Caco-2 (cell line): Measurements from ENCODE around the gene PLEKHA4. TPM values are rescaled to one million over a fixed set of nuclear protein-coding genes. Genes with fewer than 3 reads are reported as not detected.
"Not testable (repeated sequence)": the region's sequence is repeated elsewhere in the genome, so short reads cannot be mapped to it uniquely, and the experiment has no call there.

Experiments used
- BruUV-seq: library from RNA; stranded (reverse); fragments of 400-500 nt; replicated peaks from 2 replicates; lab custom pipeline; 2021; lab: Mats Ljungman, UMichigan
- CTCF ChIA-PET: fragments of 300-600 bp; sonication (Branson Sonifier 250); formaldehyde crosslinking; loops from one replicate; lab custom pipeline; 2022; ENCODE audit warnings: antibody characterized with exemption; lab: Charles Lee
- POLR2A ChIA-PET: fragments of 300-600 bp; sonication (Branson Sonifier 250); formaldehyde crosslinking; loops from one replicate; lab custom pipeline; 2022; ENCODE audit warnings: antibody characterized with exemption; lab: Charles Lee
- DNase-seq, 2 experiments: peaks; one replicate each; pipeline versions ENCODE4 v3.0.0 to v3.0.0-alpha.2; 2020 to 2022
- H3K27me3 ChIP-seq: replicated peaks from 2 replicates; pipeline ENCODE4 v1.6.0; 2011; ENCODE audit warnings: low read length; ENCODE audit not compliant: control insufficient read depth, insufficient read depth
- H3K36me3 ChIP-seq: 2 replicates; pipeline ENCODE4 v1.5.1; 2011; ENCODE audit warnings: low read length; ENCODE audit not compliant: control insufficient read depth, insufficient read depth
- H3K4me1 ChIP-seq: fragments of 250-450 bp; sonication (Bioruptor Pico); 2 replicates; pipeline ENCODE4 v1.5.1; 2020; ENCODE audit warnings: mild to moderate bottlenecking
- H3K4me3 ChIP-seq: 2 replicates; pipeline ENCODE4 v1.5.1; 2011; ENCODE audit warnings: low read depth, mild to moderate bottlenecking, control low read depth, low read length
- H3K9me3 ChIP-seq: fragments of 250-450 bp; sonication (Bioruptor Pico); 2 replicates; pipeline ENCODE4 v1.5.1; 2020; ENCODE audit warnings: mild to moderate bottlenecking, moderate library complexity
- H3K27ac Mint-ChIP-seq: one replicate; pipeline ENCODE4 v1.8.0; 2022; ENCODE audit warnings: mixed read lengths; ENCODE audit not compliant: unreplicated experiment
- H3K27me3 Mint-ChIP-seq: one replicate; pipeline ENCODE4 v1.8.0; 2022; ENCODE audit warnings: mixed read lengths; ENCODE audit not compliant: insufficient read depth, unreplicated experiment
- H3K36me3 Mint-ChIP-seq: one replicate; pipeline ENCODE4 v1.8.0; 2022; ENCODE audit warnings: mild to moderate bottlenecking, mixed read lengths; ENCODE audit not compliant: insufficient read depth, unreplicated experiment
- H3K4me1 Mint-ChIP-seq: one replicate; pipeline ENCODE4 v1.8.0; 2022; ENCODE audit warnings: low read depth, mixed read lengths; ENCODE audit not compliant: unreplicated experiment
- H3K4me3 Mint-ChIP-seq: one replicate; pipeline ENCODE4 v1.8.0; 2022; ENCODE audit warnings: mild to moderate bottlenecking, moderate library complexity, mixed read lengths; ENCODE audit not compliant: unreplicated experiment
- H3K9me3 Mint-ChIP-seq: one replicate; pipeline ENCODE4 v1.8.0; 2022; ENCODE audit warnings: mixed read lengths; ENCODE audit not compliant: unreplicated experiment
- CTCF ChIP-seq, 2 experiments: fragments of 200-600 bp in 1 of 2; IDR thresholded peaks; 1 replicate in 1 of 2; 2 replicates in 1 of 2; pipeline versions ENCODE4 v1.5.1 to v1.8.0; 2011 to 2022; ENCODE audit warnings: antibody characterized with exemption in 1 of 2, control low read depth in 1 of 2, inconsistent platforms in 1 of 2, low read depth in 1 of 2, low read length in 1 of 2, mild to moderate bottlenecking in 1 of 2, moderate library complexity in 1 of 2; ENCODE audit not compliant: insufficient read depth in 1 of 2, severe bottlenecking in 1 of 2, unreplicated experiment in 1 of 2
- intact Hi-C: fragments of 100-400 bp; cut with micrococcal nuclease; formaldehyde crosslinking; loops from one replicate; pipeline ENCODE4 v1.10.0; 2022; ENCODE audit not compliant: unreplicated experiment
- total RNA-seq: library from RNA; stranded (reverse); gene quantifications from 2 replicates; pipeline ENCODE4 v1.2.3, GENCODE V29; 2022

PLEKHA4 gene
- total RNA-seq, 1 experiment from 2014 or later, result 3.9 TPM

- Mint-ChIP-seq H3K9me3 (no peaks in the 10 kb centered on the region), H3K4me1 (peaks cover 19% of the 10 kb centered on the region), H3K27me3 (no peaks in the 10 kb centered on the region), H3K36me3 (peaks cover 68% of the 10 kb centered on the region), H3K27ac (no peak overlapping the region), H3K4me3 (no peak overlapping the region)
- no peak for TF ChIP-seq CTCF (IDR thresholded peaks at IDR 0.05; ENCODE audit: insufficient read depth in 1 of 2, low read depth in 1 of 2, low read length in 1 of 2, severe bottlenecking in 1 of 2, unreplicated experiment in 1 of 2)
- H3K36me3 ChIP-seq, result peaks cover 12% of the 10 kb centered on the region
- no peak overlapping the region for H3K4me3 ChIP-seq
- no peaks in the 10 kb centered on the region for H3K27me3 ChIP-seq
- no peak for DNase-seq
- H3K9me3 ChIP-seq, result no peaks in the 10 kb centered on the region
- ChIA-PET CTCF (interaction anchor here (0.7 kb wide), 1 partner anchor 37 kb away, joined by 3 read pairs; no protein-coding TSS in a partner anchor), POLR2A (interaction anchor here (1.0 to 1.2 kb wide), 2 partner anchors 21 to 83 kb away, joined by 4 to 5 read pairs; partner anchors contain the start of gene NUCB1)
- BruUV-seq, result no TSS peak
- intact Hi-C loops, result no loop called here
- peaks cover 47% of the 10 kb centered on the region for H3K4me1 ChIP-seq
Observed at GRCh38 chr19:48879025-48879637, 10.7 kb upstream of the PLEKHA4 start.

GRCh38 chr19:48878196-48879024, 10.0 kb upstream of the PLEKHA4 start:
- Histone ChIP-seq H3K4me1 (peaks cover 55% of the 10 kb centered on the region), H3K9me3 (no peaks in the 10 kb centered on the region), H3K36me3 (peaks cover 19% of the 10 kb centered on the region), H3K27me3 (no peaks in the 10 kb centered on the region), H3K4me3 (no peak overlapping the region)
- Mint-ChIP-seq H3K4me3 (peak overlapping the region; percentile 28), H3K27me3 (no peaks in the 10 kb centered on the region), H3K27ac (peak overlapping the region; percentile 66), H3K36me3 (peaks cover 76% of the 10 kb centered on the region), H3K9me3 (no peaks in the 10 kb centered on the region), H3K4me1 (peaks cover 26% of the 10 kb centered on the region)
- CTCF ChIA-PET, result interaction anchor here (0.7 kb wide), 1 partner anchor 36 kb away, joined by 3 read pairs; no protein-coding TSS in a partner anchor
- BruUV-seq, result no TSS peak
- DNase-seq, result peak; percentile 69 to 73
- POLR2A ChIA-PET, result interaction anchor here (1.0 to 1.2 kb wide), 2 partner anchors 22 to 84 kb away, joined by 4 to 5 read pairs; partner anchors contain the start of gene NUCB1
- intact Hi-C loops, result no loop called here
- no peak for TF ChIP-seq CTCF (IDR thresholded peaks at IDR 0.05; ENCODE audit: insufficient read depth in 1 of 2, low read depth in 1 of 2, low read length in 1 of 2, severe bottlenecking in 1 of 2, unreplicated experiment in 1 of 2)

- CTCF ChIA-PET, result interaction anchor here (1.2 kb wide), 1 partner anchor 93 kb away, joined by 3 read pairs; no protein-coding TSS in a partner anchor
- Mint-ChIP-seq H3K27me3 (no peaks in the 10 kb centered on the region), H3K4me3 (peak overlapping the region; percentile 28), H3K4me1 (peaks cover 30% of the 10 kb centered on the region), H3K9me3 (no peaks in the 10 kb centered on the region), H3K27ac (peak overlapping the region; percentile 66), H3K36me3 (peaks cover 81% of the 10 kb centered on the region)
- BruUV-seq, result no TSS peak
- no peak for DNase-seq
- peaks cover 21% of the 10 kb centered on the region for H3K36me3 ChIP-seq
- H3K27me3 ChIP-seq, result no peaks in the 10 kb centered on the region
- TF ChIP-seq CTCF (IDR thresholded peaks at IDR 0.05; ENCODE audit: insufficient read depth in 1 of 2, low read depth in 1 of 2, low read length in 1 of 2, severe bottlenecking in 1 of 2, unreplicated experiment in 1 of 2), result no peak
- H3K4me3 ChIP-seq, result no peak overlapping the region
- intact Hi-C loops, result no loop called here
- H3K4me1 ChIP-seq, result peaks cover 58% of the 10 kb centered on the region
- no peaks in the 10 kb centered on the region for H3K9me3 ChIP-seq
- POLR2A ChIA-PET, result interaction anchor here (1.2 kb wide), 1 partner anchor 84 kb away, joined by 5 read pairs; no protein-coding TSS in a partner anchor
Observed at GRCh38 chr19:48877855-48878195, 9.4 kb upstream of the PLEKHA4 start.

GRCh38 chr19:48876043-48876981, 7.9 kb upstream of the PLEKHA4 start:
- POLR2A ChIA-PET, result not testable (repeated sequence)
- peak in 1 of 2 experiments; percentile 63 for DNase-seq

More at GRCh38 chr19:48876043-48876981, 7.9 kb upstream of the PLEKHA4 start:
- peaks cover 83% of the 10 kb centered on the region for H3K36me3 Mint-ChIP-seq
- peak overlapping the region; percentile 100 for H3K27ac Mint-ChIP-seq
- peak overlapping the region; percentile 99 for H3K4me3 Mint-ChIP-seq
- H3K36me3 ChIP-seq, result peaks cover 21% of the 10 kb centered on the region
- CTCF ChIA-PET, result interaction anchor here (0.5 to 1.6 kb wide), 4 partner anchors 81 to 190 kb away, joined by 3 to 7 read pairs (median 4); partner anchors contain the start of genes GYS1 and RUVBL2
- H3K27me3 ChIP-seq, H3K9me3 Mint-ChIP-seq, BruUV-seq, intact Hi-C loops, H3K4me3 ChIP-seq, H3K27me3 Mint-ChIP-seq, H3K9me3 ChIP-seq: not testable (repeated sequence)
- H3K4me1 ChIP-seq, result peaks cover 58% of the 10 kb centered on the region
- peaks cover 35% of the 10 kb centered on the region for H3K4me1 Mint-ChIP-seq
